ENCODE data around the gene SMAD3.

Gene SMAD3

GRCh38 chr15:67124111-67124510 lies 58.7 kb downstream of the SMAD3 start:
- no peaks in the 10 kb centered on the region for H3K27me3 ChIP-seq (ENCODE audit: insufficient read depth, low read length)
- H2AFZ ChIP-seq (ENCODE audit: low read depth, low read length) = no peak overlapping the region
- no peak overlapping the region for H3K4me3 ChIP-seq (ENCODE audit: low read length)
- H3K36me3 ChIP-seq (ENCODE audit: insufficient read depth, low read length) = peaks cover 4% of the 10 kb centered on the region
- H3K9me3 ChIP-seq (ENCODE audit: low read length) = no peaks in the 10 kb centered on the region
- peaks cover 9% of the 10 kb centered on the region for H3K4me1 ChIP-seq (ENCODE audit: insufficient read depth, low read length)

GRCh38 chr15:67124911-67125588 lies 59.6 kb downstream of the SMAD3 start:
- peaks cover 4% of the 10 kb centered on the region for H3K36me3 ChIP-seq (ENCODE audit: insufficient read depth, low read length)
- no peaks in the 10 kb centered on the region for H3K9me3 ChIP-seq (ENCODE audit: low read length)
- peaks cover 9% of the 10 kb centered on the region for H3K4me1 ChIP-seq (ENCODE audit: insufficient read depth, low read length)
- no peak overlapping the region for H2AFZ ChIP-seq (ENCODE audit: low read depth, low read length)
- H3K27me3 ChIP-seq (ENCODE audit: insufficient read depth, low read length) = no peaks in the 10 kb centered on the region
- H3K4me3 ChIP-seq (ENCODE audit: low read length) = no peak overlapping the region

GRCh38 chr15:67125589-67126502 lies 60.4 kb downstream of the SMAD3 start:
- Histone ChIP-seq H3K27me3 (ENCODE audit: insufficient read depth, low read length) (no peaks in the 10 kb centered on the region), H3K9me3 (ENCODE audit: low read length) (no peaks in the 10 kb centered on the region), H3K4me3 (ENCODE audit: low read length) (no peak overlapping the region), H3K36me3 (ENCODE audit: insufficient read depth, low read length) (peaks cover 4% of the 10 kb centered on the region), H3K4me1 (ENCODE audit: insufficient read depth, low read length) (peaks cover 6% of the 10 kb centered on the region), H2AFZ (ENCODE audit: low read depth, low read length) (no peak overlapping the region)

- Histone ChIP-seq H3K36me3 (ENCODE audit: insufficient read depth, low read length) (peaks cover 4% of the 10 kb centered on the region), H3K27me3 (ENCODE audit: insufficient read depth, low read length) (no peaks in the 10 kb centered on the region), H3K4me3 (ENCODE audit: low read length) (no peak overlapping the region), H2AFZ (ENCODE audit: low read depth, low read length) (no peak overlapping the region), H3K9me3 (ENCODE audit: low read length) (no peaks in the 10 kb centered on the region), H3K4me1 (ENCODE audit: insufficient read depth, low read length) (no peaks in the 10 kb centered on the region)
Measured at GRCh38 chr15:67126551-67127330, 61.3 kb downstream of the SMAD3 start.

GRCh38 chr15:67127331-67127664 lies 61.9 kb downstream of the SMAD3 start:
- Histone ChIP-seq H3K9me3 (ENCODE audit: low read length) (no peaks in the 10 kb centered on the region), H3K27me3 (ENCODE audit: insufficient read depth, low read length) (no peaks in the 10 kb centered on the region), H2AFZ (ENCODE audit: low read depth, low read length) (no peak overlapping the region), H3K4me3 (ENCODE audit: low read length) (no peak overlapping the region), H3K4me1 (ENCODE audit: insufficient read depth, low read length) (peaks cover 2% of the 10 kb centered on the region), H3K36me3 (ENCODE audit: insufficient read depth, low read length) (peaks cover 4% of the 10 kb centered on the region)

GRCh38 chr15:67127965-67128364 lies 62.6 kb downstream of the SMAD3 start:
- Histone ChIP-seq H3K36me3 (ENCODE audit: insufficient read depth, low read length) (peaks cover 4% of the 10 kb centered on the region), H2AFZ (ENCODE audit: low read depth, low read length) (no peak overlapping the region), H3K27me3 (ENCODE audit: insufficient read depth, low read length) (no peaks in the 10 kb centered on the region), H3K4me3 (ENCODE audit: low read length) (no peak overlapping the region), H3K9me3 (ENCODE audit: low read length) (no peaks in the 10 kb centered on the region), H3K4me1 (ENCODE audit: insufficient read depth, low read length) (peaks cover 7% of the 10 kb centered on the region)

- no peaks in the 10 kb centered on the region for H3K9me3 ChIP-seq (ENCODE audit: low read length)
- H3K4me1 ChIP-seq (ENCODE audit: insufficient read depth, low read length) = peaks cover 26% of the 10 kb centered on the region
- peaks cover 4% of the 10 kb centered on the region for H3K36me3 ChIP-seq (ENCODE audit: insufficient read depth, low read length)
- H3K27me3 ChIP-seq (ENCODE audit: insufficient read depth, low read length) = no peaks in the 10 kb centered on the region
- no peak overlapping the region for H2AFZ ChIP-seq (ENCODE audit: low read depth, low read length)
- no peak overlapping the region for H3K4me3 ChIP-seq (ENCODE audit: low read length)
Measured at GRCh38 chr15:67130166-67130565, 64.8 kb downstream of the SMAD3 start.

- no peak overlapping the region for H2AFZ ChIP-seq (ENCODE audit: low read depth, low read length)
- no peaks in the 10 kb centered on the region for H3K9me3 ChIP-seq (ENCODE audit: low read length)
- H3K4me1 ChIP-seq (ENCODE audit: insufficient read depth, low read length) = peaks cover 26% of the 10 kb centered on the region
- H3K4me3 ChIP-seq (ENCODE audit: low read length) = no peak overlapping the region
- no peaks in the 10 kb centered on the region for H3K27me3 ChIP-seq (ENCODE audit: insufficient read depth, low read length)
- H3K36me3 ChIP-seq (ENCODE audit: insufficient read depth, low read length) = peaks cover 4% of the 10 kb centered on the region
Measured at GRCh38 chr15:67130673-67131601, 65.5 kb downstream of the SMAD3 start.

- peaks cover 29% of the 10 kb centered on the region for H3K4me1 ChIP-seq (ENCODE audit: insufficient read depth, low read length)
- no peaks in the 10 kb centered on the region for H3K27me3 ChIP-seq (ENCODE audit: insufficient read depth, low read length)
- no peaks in the 10 kb centered on the region for H3K9me3 ChIP-seq (ENCODE audit: low read length)
- no peak overlapping the region for H3K4me3 ChIP-seq (ENCODE audit: low read length)
- peaks cover 4% of the 10 kb centered on the region for H3K36me3 ChIP-seq (ENCODE audit: insufficient read depth, low read length)
- no peak overlapping the region for H2AFZ ChIP-seq (ENCODE audit: low read depth, low read length)
Measured at GRCh38 chr15:67132276-67132675, 66.9 kb downstream of the SMAD3 start.

GRCh38 chr15:67133026-67133425 lies 67.6 kb downstream of the SMAD3 start:
- Histone ChIP-seq H3K4me1 (ENCODE audit: insufficient read depth, low read length) (peaks cover 37% of the 10 kb centered on the region), H3K9me3 (ENCODE audit: low read length) (no peaks in the 10 kb centered on the region), H2AFZ (ENCODE audit: low read depth, low read length) (no peak overlapping the region), H3K27me3 (ENCODE audit: insufficient read depth, low read length) (no peaks in the 10 kb centered on the region), H3K4me3 (ENCODE audit: low read length) (no peak overlapping the region), H3K36me3 (ENCODE audit: insufficient read depth, low read length) (no peaks in the 10 kb centered on the region)

- Histone ChIP-seq H3K4me1 (ENCODE audit: insufficient read depth, low read length) (peaks cover 43% of the 10 kb centered on the region), H3K4me3 (ENCODE audit: low read length) (no peak overlapping the region), H3K9me3 (ENCODE audit: low read length) (no peaks in the 10 kb centered on the region), H2AFZ (ENCODE audit: low read depth, low read length) (no peak overlapping the region), H3K27me3 (ENCODE audit: insufficient read depth, low read length) (no peaks in the 10 kb centered on the region), H3K36me3 (ENCODE audit: insufficient read depth, low read length) (no peaks in the 10 kb centered on the region)
Measured at GRCh38 chr15:67133738-67134066, 68.3 kb downstream of the SMAD3 start.

- Histone ChIP-seq H3K36me3 (ENCODE audit: insufficient read depth, low read length) (no peaks in the 10 kb centered on the region), H3K9me3 (ENCODE audit: low read length) (no peaks in the 10 kb centered on the region), H2AFZ (ENCODE audit: low read depth, low read length) (no peak overlapping the region), H3K4me1 (ENCODE audit: insufficient read depth, low read length) (peaks cover 49% of the 10 kb centered on the region), H3K27me3 (ENCODE audit: insufficient read depth, low read length) (no peaks in the 10 kb centered on the region), H3K4me3 (ENCODE audit: low read length) (no peak overlapping the region)
Measured at GRCh38 chr15:67134067-67134838, 68.9 kb downstream of the SMAD3 start.

Measured in neuron (in vitro differentiated cells).